Measurements from ENCODE around the gene BRD4. TPM values are rescaled to one million over a fixed set of nuclear protein-coding genes. Genes with fewer than 3 reads are reported as not detected.

BRD4 gene
- total RNA-seq, 1 experiment from 2014 or later, result 144 TPM

GRCh38 chr19:15266683-15267082 lies 65.7 kb downstream of the BRD4 start:
- H4K20me1 ChIP-seq (ENCODE audit: control insufficient read depth, insufficient read depth, insufficient read length), result no peaks in the 10 kb centered on the region
- H4K8ac ChIP-seq (replicated peaks; ENCODE audit: insufficient read length, low read depth, low read length), result no peak overlapping the region
- no peaks in the 10 kb centered on the region; the same call in 1 of the 2 replicates for H3K27me3 Mint-ChIP-seq (ENCODE audit: low read depth)
- no peak overlapping the region for H4K91ac ChIP-seq (ENCODE audit: insufficient read length, low read depth, low read length)
- no peak overlapping the region for H2BK15ac ChIP-seq (ENCODE audit: low read depth, low read length)
- no peaks in the 10 kb centered on the region for H3K9me3 ChIP-seq (ENCODE audit: control insufficient read depth, low read depth, low read length)
- H3K27me3 ChIP-seq (ENCODE audit: insufficient read depth, low read length), result no peaks in the 10 kb centered on the region
- H3K14ac ChIP-seq (ENCODE audit: insufficient read depth, low read length), result no peak overlapping the region
- H2BK12ac ChIP-seq (ENCODE audit: insufficient read length, low read depth, low read length), result no peak overlapping the region
- DNase-seq, result no peak
- TF ChIP-seq, protein P1, sequence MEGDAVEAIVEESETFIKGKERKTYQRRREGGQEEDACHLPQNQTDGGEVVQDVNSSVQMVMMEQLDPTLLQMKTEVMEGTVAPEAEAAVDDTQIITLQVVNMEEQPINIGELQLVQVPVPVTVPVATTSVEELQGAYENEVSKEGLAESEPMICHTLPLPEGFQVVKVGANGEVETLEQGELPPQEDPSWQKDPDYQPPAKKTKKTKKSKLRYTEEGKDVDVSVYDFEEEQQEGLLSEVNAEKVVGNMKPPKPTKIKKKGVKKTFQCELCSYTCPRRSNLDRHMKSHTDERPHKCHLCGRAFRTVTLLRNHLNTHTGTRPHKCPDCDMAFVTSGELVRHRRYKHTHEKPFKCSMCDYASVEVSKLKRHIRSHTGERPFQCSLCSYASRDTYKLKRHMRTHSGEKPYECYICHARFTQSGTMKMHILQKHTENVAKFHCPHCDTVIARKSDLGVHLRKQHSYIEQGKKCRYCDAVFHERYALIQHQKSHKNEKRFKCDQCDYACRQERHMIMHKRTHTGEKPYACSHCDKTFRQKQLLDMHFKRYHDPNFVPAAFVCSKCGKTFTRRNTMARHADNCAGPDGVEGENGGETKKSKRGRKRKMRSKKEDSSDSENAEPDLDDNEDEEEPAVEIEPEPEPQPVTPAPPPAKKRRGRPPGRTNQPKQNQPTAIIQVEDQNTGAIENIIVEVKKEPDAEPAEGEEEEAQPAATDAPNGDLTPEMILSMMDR (conservative IDR thresholded peaks at IDR 0.05), result no peak
- H3K9me3 Mint-ChIP-seq, result no peaks in the 10 kb centered on the region
- H3K9ac ChIP-seq (ENCODE audit: extremely low read depth, insufficient read length, low read length), result no peak overlapping the region
- no peak overlapping the region; a peak in 1 of 7 replicates for H3K27ac Mint-ChIP-seq
- H3K4ac ChIP-seq (ENCODE audit: low read depth, low read length), result no peak overlapping the region
- H2BK120ac ChIP-seq (ENCODE audit: low read depth, low read length, poor library complexity, severe bottlenecking), result no peak overlapping the region
- no peak overlapping the region for H3T11ph ChIP-seq (ENCODE audit: low read length)
- H3K79me2 ChIP-seq (ENCODE audit: insufficient read depth, low read length), result peaks cover 15% of the 10 kb centered on the region; the same call in 1 of the 2 replicates
- H3K4me3 Mint-ChIP-seq, result no peak overlapping the region
- H2AFZ ChIP-seq (ENCODE audit: low read length), result no peak overlapping the region
- no peak overlapping the region for H3K23ac ChIP-seq (ENCODE audit: insufficient read length, low read depth, low read length)
- no peak overlapping the region for H3K27ac ChIP-seq (ENCODE audit: insufficient read length, low read depth, low read length)
- H3K18ac ChIP-seq (ENCODE audit: insufficient read length, low read depth, low read length), result no peak overlapping the region
- H3K56ac ChIP-seq (ENCODE audit: insufficient read length, low read depth, low read length), result no peak overlapping the region
- H3K36me3 Mint-ChIP-seq (ENCODE audit: insufficient read depth in 1 of 3, low read depth in 3 of 3), result peaks cover 59 to 93% (median 89%) of the 10 kb centered on the region in 3 experiments; a peak in 6 of 7 replicates
- no peak overlapping the region for H4K5ac ChIP-seq (ENCODE audit: insufficient read length, low read depth, low read length)
- no peaks in the 10 kb centered on the region for H3K4me1 Mint-ChIP-seq
- no peak overlapping the region for H2BK5ac ChIP-seq (ENCODE audit: insufficient read length, low read length)
- no peak overlapping the region for H2AK5ac ChIP-seq (ENCODE audit: insufficient read length, low read length)
- no peak overlapping the region for H3K4me2 ChIP-seq (ENCODE audit: insufficient read depth, insufficient read length, low read length)
- H2BK20ac ChIP-seq (ENCODE audit: low read depth, low read length, poor library complexity, severe bottlenecking), result no peak overlapping the region
- no peaks in the 10 kb centered on the region for H3K23me2 ChIP-seq (ENCODE audit: insufficient read length, low read depth, low read length, poor library complexity, severe bottlenecking)
- H3K4me1 ChIP-seq (ENCODE audit: insufficient read depth, low read length), result no peaks in the 10 kb centered on the region
- peaks cover 5% of the 10 kb centered on the region for H3K79me1 ChIP-seq (ENCODE audit: insufficient read depth, low read depth, low read length, poor library complexity, severe bottlenecking)
- no CpG with 5 or more reads among the region's 1 CpG for WGBS (ENCODE audit: extremely low coverage, insufficient read length, low lambda C conversion rate)
